HEK293 (cell line): Measurements from ENCODE around the gene TNFRSF9.

ENCODE experiments used
- CTCF ChIA-PET: fragments of 350-600 bp; formaldehyde crosslinking; extraction: SDS; loops from one replicate; lab custom pipeline; 2021; ENCODE audit warnings: antibody characterized with exemption; lab: Yijun Ruan, JAX
- POLR2A ChIA-PET: fragments of 300-600 bp; formaldehyde crosslinking; extraction: SDS; loops from one replicate; lab custom pipeline; 2020; ENCODE audit warnings: antibody characterized with exemption, inconsistent platforms; lab: Yijun Ruan, JAX
- H3K27ac ChIP-seq: fragments of 200-500 bp; sonication (Bioruptor generic); 2 replicates; pipeline ENCODE4 v1.5.1; 2014; ENCODE audit warnings: low read depth, low read length, control low read depth, inconsistent platforms; ENCODE audit errors: extremely low read depth
- H3K36me3 ChIP-seq, 2 experiments: fragments of 200-500 bp in 1 of 2; sonication (Bioruptor generic) in 1 of 2; 1 replicate in 1 of 2; 2 replicates in 1 of 2; pipeline ENCODE4 v1.5.1; 2014 to 2017; ENCODE audit warnings: inconsistent platforms in 2 of 2, low read length in 2 of 2; ENCODE audit not compliant: control insufficient read depth in 2 of 2, insufficient read depth in 1 of 2
- H3K4me1 ChIP-seq: fragments of 200-500 bp; sonication (Bioruptor generic); 2 replicates; pipeline ENCODE4 v1.5.1; 2014; ENCODE audit warnings: mild to moderate bottlenecking, low read length, inconsistent platforms; ENCODE audit not compliant: control insufficient read depth, insufficient read depth
- H3K4me3 ChIP-seq: 2 replicates; pipeline ENCODE4 v1.5.1; 2011; ENCODE audit warnings: low read depth, mild to moderate bottlenecking, control low read depth, low read length, moderate library complexity
- H3K9me3 ChIP-seq: fragments of 200-500 bp; sonication (Bioruptor generic); 2 replicates; pipeline ENCODE4 v1.5.1; 2014; ENCODE audit warnings: low read depth, low read length, inconsistent platforms; ENCODE audit not compliant: control insufficient read depth, insufficient read depth
- EGR2 ChIP-seq: fragments of 450-650 bp; formaldehyde crosslinking; IDR thresholded peaks from 2 replicates; pipeline ENCODE4 v1.5.1; 2016; ENCODE audit warnings: low read depth, missing biosample characterization, missing genetic modification characterization
- GLI2 ChIP-seq: fragments of 450-650 bp; formaldehyde crosslinking; IDR thresholded peaks from 2 replicates; pipeline ENCODE4; 2017; ENCODE audit warnings: missing biosample characterization, missing genetic modification characterization, low read depth, borderline replicate concordance
- KLF1 ChIP-seq: fragments of 450-650 bp; formaldehyde crosslinking; IDR thresholded peaks from 2 replicates; pipeline ENCODE4 v1.5.1; 2016; ENCODE audit warnings: missing biosample characterization, missing genetic modification characterization
- REPIN1 ChIP-seq: fragments of 450-650 bp; formaldehyde crosslinking; IDR thresholded peaks from 2 replicates; pipeline ENCODE4 v1.5.1; 2017; ENCODE audit warnings: missing biosample characterization, missing genetic modification characterization, low read depth
- SCRT1 ChIP-seq: fragments of 450-650 bp; formaldehyde crosslinking; IDR thresholded peaks from 2 replicates; pipeline ENCODE4 v1.5.1; 2016; ENCODE audit warnings: missing biosample characterization, missing genetic modification characterization, borderline replicate concordance
- SP7 ChIP-seq: fragments of 450-650 bp; formaldehyde crosslinking; IDR thresholded peaks from 2 replicates; pipeline ENCODE4 v1.5.1; 2016; ENCODE audit warnings: missing biosample characterization, missing genetic modification characterization
- ZBTB48 ChIP-seq: fragments of 450-650 bp; formaldehyde crosslinking; IDR thresholded peaks from 2 replicates; pipeline ENCODE4 v1.5.1; 2016; ENCODE audit warnings: missing biosample characterization, missing genetic modification characterization
- ZEB2 ChIP-seq: fragments of 450-650 bp; formaldehyde crosslinking; IDR thresholded peaks from 2 replicates; pipeline ENCODE4 v1.5.1; 2016; ENCODE audit warnings: missing biosample characterization, missing genetic modification characterization
- ZNF16 ChIP-seq: fragments of 450-650 bp; formaldehyde crosslinking; IDR thresholded peaks from 2 replicates; pipeline ENCODE4 v1.5.1; 2016; ENCODE audit warnings: low read depth, missing biosample characterization, missing genetic modification characterization
- ZNF2 ChIP-seq: fragments of 450-650 bp; formaldehyde crosslinking; IDR thresholded peaks from 2 replicates; pipeline ENCODE4 v1.5.1; 2016; ENCODE audit warnings: missing biosample characterization, missing genetic modification characterization
- ZNF211 ChIP-seq: fragments of 450-650 bp; formaldehyde crosslinking; IDR thresholded peaks from 2 replicates; pipeline ENCODE4 v1.5.1; 2016; ENCODE audit warnings: low read depth, missing biosample characterization, missing genetic modification characterization
- ZNF341 ChIP-seq: fragments of 450-650 bp; formaldehyde crosslinking; IDR thresholded peaks from 2 replicates; pipeline ENCODE4; 2016; ENCODE audit warnings: low read depth, missing biosample characterization, missing genetic modification characterization
- ZNF48 ChIP-seq: fragments of 450-650 bp; formaldehyde crosslinking; IDR thresholded peaks from 2 replicates; pipeline ENCODE4 v1.5.1; 2016; ENCODE audit warnings: missing biosample characterization, missing genetic modification characterization
- ZNF501 ChIP-seq: fragments of 450-650 bp; formaldehyde crosslinking; IDR thresholded peaks from 2 replicates; pipeline ENCODE4 v1.5.1; 2016; ENCODE audit warnings: missing biosample characterization, missing genetic modification characterization
- ZNF530 ChIP-seq: fragments of 450-650 bp; formaldehyde crosslinking; IDR thresholded peaks from 2 replicates; pipeline ENCODE4 v1.5.1; 2016; ENCODE audit warnings: low read depth, missing biosample characterization, missing genetic modification characterization
- ZNF549 ChIP-seq: fragments of 450-650 bp; IDR thresholded peaks from 2 replicates; pipeline ENCODE4 v1.5.1; 2018; ENCODE audit warnings: missing biosample characterization, missing genetic modification characterization, mild to moderate bottlenecking, inconsistent platforms, moderate library complexity
- ZNF561 ChIP-seq: fragments of 450-650 bp; IDR thresholded peaks from 2 replicates; pipeline ENCODE4 v1.5.1; 2018; ENCODE audit warnings: missing biosample characterization, missing genetic modification characterization, borderline replicate concordance
- ZNF664 ChIP-seq: fragments of 450-650 bp; formaldehyde crosslinking; IDR thresholded peaks from 2 replicates; pipeline ENCODE4 v1.5.1; 2016; ENCODE audit warnings: missing biosample characterization, missing genetic modification characterization
- ZNF701 ChIP-seq: fragments of 450-650 bp; formaldehyde crosslinking; IDR thresholded peaks from 2 replicates; pipeline ENCODE4 v1.5.1; 2016; ENCODE audit warnings: missing biosample characterization, missing genetic modification characterization
- ZNF76 ChIP-seq: fragments of 450-650 bp; formaldehyde crosslinking; IDR thresholded peaks from 2 replicates; pipeline ENCODE4; 2016; ENCODE audit warnings: low read depth, missing biosample characterization, missing genetic modification characterization, borderline replicate concordance
- ZNF776 ChIP-seq: fragments of 450-650 bp; formaldehyde crosslinking; IDR thresholded peaks from 2 replicates; pipeline ENCODE4 v1.5.0; 2017; ENCODE audit warnings: missing biosample characterization, missing genetic modification characterization, borderline replicate concordance
- ZXDB ChIP-seq: fragments of 450-650 bp; formaldehyde crosslinking; IDR thresholded peaks from 2 replicates; pipeline ENCODE4 v1.5.1; 2016; ENCODE audit warnings: missing biosample characterization, missing genetic modification characterization
- TF ChIP-seq, protein P1 (sequence below): fragments of 450-650 bp; formaldehyde crosslinking; IDR thresholded peaks from 2 replicates; pipeline ENCODE4 v1.5.1; 2016; ENCODE audit warnings: missing biosample characterization, missing genetic modification characterization

Gene TNFRSF9

DNA sequence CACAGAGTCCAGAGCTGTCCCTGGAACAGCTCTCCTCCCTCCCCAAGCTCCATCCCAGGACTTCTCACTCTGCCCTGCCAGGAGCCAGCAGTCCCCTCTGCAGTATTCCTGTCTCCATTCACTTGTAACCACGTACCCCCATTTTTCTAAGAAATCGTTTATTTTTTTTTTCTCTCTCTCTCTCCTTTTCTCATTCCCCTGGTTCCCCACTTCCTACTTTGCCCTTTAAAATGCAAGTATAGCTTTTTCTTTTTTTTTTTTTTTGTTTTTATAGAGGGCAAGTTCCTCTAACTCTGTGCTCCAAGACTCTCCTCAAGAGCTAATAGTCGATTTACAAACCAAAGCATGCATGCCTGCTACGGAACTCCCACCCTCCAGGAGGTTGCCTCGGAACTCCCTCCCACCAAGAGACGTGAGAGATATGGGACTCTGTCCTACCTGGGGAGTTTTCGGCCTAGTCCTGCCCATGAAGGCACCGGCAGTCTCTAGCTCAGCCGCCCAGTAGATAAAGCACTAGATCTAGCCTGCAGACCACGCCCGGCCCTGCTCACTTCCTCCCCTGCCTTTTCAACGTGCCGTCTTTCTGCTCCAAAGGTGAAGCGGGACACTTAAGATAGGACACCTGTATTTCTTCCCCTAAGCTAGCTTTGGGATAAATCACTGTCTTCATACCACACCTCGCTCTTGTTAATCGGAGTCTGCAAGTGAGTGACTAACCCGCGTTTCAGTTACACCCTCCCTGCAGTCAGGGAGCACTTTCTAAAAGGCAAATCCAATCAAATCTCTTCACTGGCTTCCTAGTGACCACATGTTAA is 27.7 kb downstream of the TNFRSF9 start:
- ChIA-PET CTCF (interaction anchor here (0.6 to 1.2 kb wide), 2 partner anchors 9 to 51 kb away, joined by 3 read pairs; no protein-coding TSS in a partner anchor), POLR2A (no interaction called here)
- no peaks in the 10 kb centered on the region for H3K4me1 ChIP-seq
- no peaks in the 10 kb centered on the region for H3K9me3 ChIP-seq
- TF ChIP-seq ZNF341 (tag by site-specific recombination) (0 out of 2 replicates have a peak, but pooled peaks have one; percentile 34), ZNF16 (tag by site-specific recombination) (no peak)
- H3K4me3 ChIP-seq, result no peak overlapping the region
- H3K36me3 ChIP-seq, result no peaks in the 10 kb centered on the region
- no peak overlapping the region for H3K27ac ChIP-seq

DNA sequence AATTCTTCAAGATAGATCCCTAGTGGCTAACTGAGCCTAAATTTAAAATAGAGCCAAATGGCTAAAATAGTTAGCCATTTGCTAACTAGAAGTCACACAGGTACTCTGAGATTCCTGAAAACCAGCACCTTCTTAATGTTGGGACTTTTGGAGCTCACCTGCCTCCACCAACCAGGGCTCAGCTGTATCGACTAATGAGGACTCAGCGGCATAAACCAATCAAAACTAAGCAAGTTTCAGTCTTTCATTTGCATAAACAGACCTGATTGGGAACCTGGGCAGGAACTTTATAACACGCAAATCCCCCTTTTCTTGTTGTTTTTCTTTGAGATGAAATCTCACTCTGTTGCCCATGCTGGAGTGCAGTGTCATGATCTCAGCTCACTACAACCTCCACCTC is 28.5 kb downstream of the TNFRSF9 start:
- Histone ChIP-seq H3K36me3 (no peaks in the 10 kb centered on the region), H3K4me3 (no peak overlapping the region), H3K4me1 (no peaks in the 10 kb centered on the region), H3K9me3 (no peaks in the 10 kb centered on the region), H3K27ac (no peak overlapping the region)
- TF ChIP-seq KLF1 (tag by site-specific recombination), result no peak
- POLR2A ChIA-PET, result no interaction called here
- CTCF ChIA-PET, result no interaction called here

DNA sequence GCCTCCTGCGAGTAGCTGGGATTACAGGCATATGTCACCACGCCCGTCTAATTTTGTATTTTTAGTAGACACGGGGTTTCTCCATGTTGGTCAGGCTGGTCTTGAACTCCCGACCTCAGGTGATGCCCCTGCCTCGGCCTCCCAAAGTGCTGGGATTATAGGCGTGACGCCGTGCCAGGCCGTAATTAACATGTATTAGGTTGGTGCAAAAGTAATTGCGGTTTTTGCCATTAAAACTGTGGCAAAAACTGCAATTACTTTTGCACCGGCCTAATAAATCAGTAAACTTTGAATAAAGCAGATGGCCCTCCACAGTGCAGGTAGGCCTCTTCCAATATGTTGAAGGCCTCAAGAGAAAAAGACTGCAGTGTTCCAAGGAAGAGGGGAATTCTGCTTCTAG is 35.4 kb downstream of the TNFRSF9 start:
- ChIA-PET POLR2A (no interaction called here), CTCF (interaction anchor here (0.6 to 2.3 kb wide), 3 partner anchors 76 to 240 kb away, joined by 3 to 14 read pairs (median 8); no protein-coding TSS in a partner anchor)
- Histone ChIP-seq H3K27ac (no peak overlapping the region), H3K9me3 (no peaks in the 10 kb centered on the region), H3K36me3 (no peaks in the 10 kb centered on the region), H3K4me3 (no peak overlapping the region)
- TF ChIP-seq ZEB2 (tag by site-specific recombination), result no peak
- TF ChIP-seq REPIN1 (tag by site-specific recombination), result no peak
- TF ChIP-seq ZNF76, result no peak
- no peak for TF ChIP-seq ZNF549 (tag by site-specific recombination)
- no peak for TF ChIP-seq ZNF701 (tag by site-specific recombination)
- no peak for TF ChIP-seq ZNF776 (tag by site-specific recombination)
- no peak for TF ChIP-seq ZNF664 (tag by site-specific recombination)
- no peak for TF ChIP-seq ZNF211 (tag by site-specific recombination)
- no peak for TF ChIP-seq EGR2 (tag by site-specific recombination)
- no peak for TF ChIP-seq ZNF48 (tag by site-specific recombination)
- no peak for TF ChIP-seq SCRT1 (tag by site-specific recombination)
- TF ChIP-seq ZNF2 (tag by site-specific recombination), result no peak
- TF ChIP-seq, all 188 proteins: peak for 0
- H3K4me1 ChIP-seq, result no peaks in the 10 kb centered on the region

DNA sequence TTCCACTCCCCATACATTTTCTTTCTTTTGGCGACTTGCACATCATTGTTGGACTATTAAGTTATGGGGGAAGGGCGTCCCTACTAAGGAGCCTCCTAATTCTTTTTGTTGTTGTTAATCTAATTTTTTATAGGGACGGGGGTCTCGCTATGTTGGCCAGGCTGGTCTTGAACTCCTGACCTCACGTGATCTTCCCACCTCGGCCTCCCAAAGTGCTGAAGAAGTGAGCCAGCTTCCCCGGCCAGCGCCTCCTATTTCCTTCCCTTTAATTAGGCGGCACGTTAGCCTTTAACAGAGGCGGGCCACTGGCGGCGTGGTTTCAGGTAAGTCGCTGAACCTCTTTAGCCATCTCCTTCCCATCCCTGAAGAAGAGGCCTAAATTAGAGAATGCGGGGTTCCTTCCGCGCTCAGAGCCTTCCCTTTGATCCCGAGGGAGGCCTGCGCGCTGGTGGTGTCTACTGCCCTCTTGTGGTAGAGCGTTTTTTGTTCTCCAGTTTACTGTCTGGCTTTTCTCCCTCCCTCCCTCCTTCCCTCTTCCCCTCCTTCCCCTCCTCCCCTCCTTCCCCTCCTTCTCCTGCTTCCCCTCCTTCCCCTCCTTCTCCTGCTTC is 38.1 kb downstream of the TNFRSF9 start:
- POLR2A ChIA-PET, result no interaction called here
- no peak overlapping the region for H3K27ac ChIP-seq
- CTCF ChIA-PET, result interaction anchor here (0.6 to 3.3 kb wide), 9 partner anchors 18 to 1861 kb away, joined by 3 to 14 read pairs (median 3); no protein-coding TSS in a partner anchor
- no peaks in the 10 kb centered on the region for H3K36me3 ChIP-seq
- H3K4me1 ChIP-seq, result no peaks in the 10 kb centered on the region
- H3K9me3 ChIP-seq, result no peaks in the 10 kb centered on the region
- H3K4me3 ChIP-seq, result no peak overlapping the region
- no peak for TF ChIP-seq GLI2 (tag by site-specific recombination)
- no peak for TF ChIP-seq ZNF561
- TF ChIP-seq ZXDB (tag by site-specific recombination), result no peak
- TF ChIP-seq ZNF501 (tag by site-specific recombination), result no peak
- no peak for TF ChIP-seq ZNF530
- TF ChIP-seq, protein P1, sequence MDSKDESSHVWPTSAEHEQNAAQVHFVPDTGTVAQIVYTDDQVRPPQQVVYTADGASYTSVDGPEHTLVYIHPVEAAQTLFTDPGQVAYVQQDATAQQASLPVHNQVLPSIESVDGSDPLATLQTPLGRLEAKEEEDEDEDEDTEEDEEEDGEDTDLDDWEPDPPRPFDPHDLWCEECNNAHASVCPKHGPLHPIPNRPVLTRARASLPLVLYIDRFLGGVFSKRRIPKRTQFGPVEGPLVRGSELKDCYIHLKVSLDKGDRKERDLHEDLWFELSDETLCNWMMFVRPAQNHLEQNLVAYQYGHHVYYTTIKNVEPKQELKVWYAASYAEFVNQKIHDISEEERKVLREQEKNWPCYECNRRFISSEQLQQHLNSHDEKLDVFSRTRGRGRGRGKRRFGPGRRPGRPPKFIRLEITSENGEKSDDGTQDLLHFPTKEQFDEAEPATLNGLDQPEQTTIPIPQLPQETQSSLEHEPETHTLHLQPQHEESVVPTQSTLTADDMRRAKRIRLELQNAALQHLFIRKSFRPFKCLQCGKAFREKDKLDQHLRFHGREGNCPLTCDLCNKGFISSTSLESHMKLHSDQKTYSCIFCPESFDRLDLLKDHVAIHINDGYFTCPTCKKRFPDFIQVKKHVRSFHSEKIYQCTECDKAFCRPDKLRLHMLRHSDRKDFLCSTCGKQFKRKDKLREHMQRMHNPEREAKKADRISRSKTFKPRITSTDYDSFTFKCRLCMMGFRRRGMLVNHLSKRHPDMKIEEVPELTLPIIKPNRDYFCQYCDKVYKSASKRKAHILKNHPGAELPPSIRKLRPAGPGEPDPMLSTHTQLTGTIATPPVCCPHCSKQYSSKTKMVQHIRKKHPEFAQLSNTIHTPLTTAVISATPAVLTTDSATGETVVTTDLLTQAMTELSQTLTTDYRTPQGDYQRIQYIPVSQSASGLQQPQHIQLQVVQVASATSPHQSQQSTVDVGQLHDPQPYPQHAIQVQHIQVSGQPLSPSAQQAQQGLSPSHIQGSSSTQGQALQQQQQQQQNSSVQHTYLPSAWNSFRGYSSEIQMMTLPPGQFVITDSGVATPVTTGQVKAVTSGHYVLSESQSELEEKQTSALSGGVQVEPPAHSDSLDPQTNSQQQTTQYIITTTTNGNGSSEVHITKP (tag by site-specific recombination), result no peak
- TF ChIP-seq REPIN1 (tag by site-specific recombination), result no peak
- no peak for TF ChIP-seq ZBTB48
- TF ChIP-seq SP7, result peak; percentile 39; the same call in 1 of the 2 replicates
